ENCODE data around the gene HIVEP3. TPM values are rescaled to one million over a fixed set of nuclear protein-coding genes. Genes with fewer than 3 reads are reported as not detected.
A peak's percentile ranks its signal among the peaks of the same experiment; 100 is the strongest.

Gene HIVEP3
- total RNA-seq, 1 experiment from 2014 or later = 7.9 TPM

- no peak for DNase-seq (ENCODE audit: low spot score)
These were observed 70.3 kb downstream of the HIVEP3 start for GRCh38 chr1:41848216-41848952.

DNA sequence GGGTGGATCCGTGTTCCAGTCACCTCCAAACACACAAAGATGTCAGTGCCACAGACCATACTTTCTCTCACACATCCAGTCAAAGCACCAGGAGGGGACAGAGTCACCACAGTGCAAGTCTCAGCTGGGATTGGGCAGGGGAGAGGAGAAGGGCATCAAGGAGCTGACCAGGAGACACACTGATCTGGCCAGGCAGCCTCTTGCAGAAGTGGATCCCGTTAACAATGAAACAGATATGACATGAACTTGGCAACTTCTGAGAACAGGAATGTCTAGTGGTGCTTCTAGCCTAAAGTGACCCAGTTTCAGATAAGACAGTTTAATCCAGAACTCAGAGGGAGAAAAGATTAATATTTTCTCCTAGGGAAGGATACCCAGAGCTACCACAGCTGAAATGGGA lies 71.0 kb downstream of the HIVEP3 start:
- no peak for DNase-seq (ENCODE audit: low spot score)

DNA sequence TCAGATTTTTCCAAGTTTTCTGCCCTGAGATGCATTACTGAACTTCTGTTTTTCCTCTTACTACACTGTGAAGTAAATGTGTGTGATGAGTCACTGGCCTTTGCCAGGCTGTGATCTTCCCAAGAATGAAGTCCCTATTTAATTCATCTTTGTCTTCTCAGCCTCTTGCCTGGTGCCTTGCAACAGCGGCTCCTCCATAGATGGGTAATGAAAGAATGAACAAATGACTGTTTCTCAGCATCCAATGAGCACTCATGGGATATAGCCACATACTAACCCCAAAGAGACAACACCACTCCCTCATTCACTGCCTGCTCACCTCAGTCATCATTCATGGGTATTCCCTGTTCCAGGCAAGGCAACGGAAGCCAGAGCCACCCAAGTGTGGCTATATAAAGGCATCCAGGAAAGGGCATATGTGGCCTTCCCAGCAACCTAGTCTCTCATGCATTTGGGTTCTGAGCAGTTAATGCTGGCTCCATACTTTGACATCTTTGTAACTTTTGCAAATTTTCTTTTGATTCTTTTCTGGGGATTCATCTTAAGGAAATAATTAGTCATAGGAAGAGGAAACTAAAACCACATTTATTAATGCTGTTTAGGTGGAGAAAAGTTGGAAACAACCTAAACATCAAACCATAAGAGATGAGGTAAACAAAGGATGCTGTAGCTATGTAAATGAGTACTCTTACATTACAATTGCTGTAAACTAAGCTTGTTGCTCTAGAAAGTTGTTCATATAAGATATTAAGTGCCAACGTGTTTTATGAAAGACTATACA lies 71.9 kb downstream of the HIVEP3 start:
- peak; percentile 58 for DNase-seq (ENCODE audit: low spot score)

- DNase-seq (ENCODE audit: low spot score) = no peak
These were observed 73.9 kb downstream of the HIVEP3 start for GRCh38 chr1:41844781-41845272.

DNA sequence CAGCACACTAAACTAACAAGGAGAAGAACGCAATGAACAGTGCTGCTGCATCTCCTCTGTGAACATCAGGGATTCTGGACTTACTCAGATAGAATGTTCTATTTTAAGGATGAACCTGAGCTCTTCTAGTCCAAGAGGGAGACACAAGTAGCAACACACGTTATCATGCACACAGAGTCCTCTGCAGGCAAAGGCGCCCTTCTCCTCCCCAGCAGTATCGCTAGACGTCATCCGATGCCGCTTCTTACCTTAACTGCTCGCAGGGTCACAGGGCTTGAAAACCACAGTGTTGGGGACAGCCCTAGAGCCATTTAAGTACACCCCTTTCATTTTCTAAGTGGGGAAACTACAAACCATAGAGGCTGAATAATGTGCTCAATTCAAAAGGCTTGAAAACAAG lies 74.5 kb downstream of the HIVEP3 start:
- no peak for DNase-seq (ENCODE audit: low spot score)

- peak; percentile 54 for DNase-seq (ENCODE audit: low spot score)
These were observed 75.5 kb downstream of the HIVEP3 start for GRCh38 chr1:41842993-41843755.

GRCh38 chr1:41842326-41842725 lies 76.4 kb downstream of the HIVEP3 start:
- no peak for DNase-seq (ENCODE audit: low spot score)

- peak; percentile 68 for DNase-seq (ENCODE audit: low spot score)
These were observed 78.0 kb downstream of the HIVEP3 start for GRCh38 chr1:41840592-41841246.

DNA sequence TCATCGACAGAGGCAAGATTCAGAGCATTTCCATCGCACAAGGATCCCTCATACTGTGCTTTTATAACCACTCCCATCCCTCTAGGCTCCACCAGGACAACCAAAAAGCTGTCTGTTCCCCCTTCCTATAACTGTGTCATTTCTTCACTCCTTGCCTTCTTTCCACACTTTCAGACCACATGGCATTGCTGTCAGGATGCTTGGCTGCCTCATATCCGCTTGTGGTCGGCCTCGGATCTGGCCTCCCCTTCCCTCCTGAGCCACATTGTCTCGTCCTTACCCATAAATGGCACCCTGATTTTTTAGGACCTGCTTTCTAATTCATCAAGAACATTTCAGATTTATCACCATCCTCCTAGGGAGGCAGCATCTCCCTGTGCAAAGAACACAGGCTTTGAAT lies 80.5 kb downstream of the HIVEP3 start:
- no peak for DNase-seq (ENCODE audit: low spot score)

- DNase-seq (ENCODE audit: low spot score) = no peak
These were observed 81.0 kb downstream of the HIVEP3 start for GRCh38 chr1:41837691-41838090.

DNA sequence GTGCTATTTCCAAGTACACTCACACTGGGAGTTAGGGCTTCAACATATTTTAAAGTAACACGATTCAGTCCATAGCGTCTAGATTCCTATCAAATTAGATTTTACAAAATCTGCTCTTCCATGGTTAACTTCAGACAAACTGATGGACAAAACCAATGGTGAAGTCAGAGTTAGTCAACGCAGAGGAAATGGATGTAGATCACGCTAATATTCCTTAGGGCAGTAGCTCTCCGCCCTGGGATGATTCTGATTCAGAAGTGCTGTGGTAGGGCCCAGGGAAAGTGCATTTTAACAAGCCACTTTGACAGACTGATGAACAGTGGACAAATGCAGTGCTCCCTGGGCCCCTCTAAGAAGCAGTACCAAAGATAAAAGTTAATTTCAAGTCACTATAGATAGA lies 83.2 kb downstream of the HIVEP3 start:
- DNase-seq (ENCODE audit: low spot score) = no peak

DNA sequence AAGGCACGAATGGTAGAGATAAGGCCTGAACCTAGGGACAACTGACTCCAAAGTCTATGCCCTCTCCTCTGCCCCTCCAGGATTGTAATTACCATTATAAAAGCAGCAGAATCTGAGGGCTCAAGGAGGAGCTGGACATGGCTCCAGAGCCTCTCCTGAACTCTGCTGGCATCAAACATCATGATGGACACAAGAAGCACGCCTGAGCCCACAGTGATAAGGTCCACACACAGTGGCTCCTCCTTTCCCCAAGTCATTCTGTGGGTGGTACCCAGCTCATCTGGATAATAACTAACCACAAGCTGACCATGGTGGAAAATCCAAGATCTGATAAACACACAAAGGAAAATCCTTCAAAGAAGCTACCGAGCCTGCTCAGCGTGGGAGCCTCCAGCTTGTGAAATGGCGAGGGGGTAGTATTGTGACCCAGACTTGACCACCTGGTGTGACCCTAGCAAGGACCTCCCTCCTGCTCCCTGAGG lies 85.2 kb downstream of the HIVEP3 start:
- DNase-seq (ENCODE audit: low spot score) = no peak

- no peak for DNase-seq (ENCODE audit: low spot score)
These were observed 88.0 kb downstream of the HIVEP3 start for GRCh38 chr1:41830726-41831125.

DNA sequence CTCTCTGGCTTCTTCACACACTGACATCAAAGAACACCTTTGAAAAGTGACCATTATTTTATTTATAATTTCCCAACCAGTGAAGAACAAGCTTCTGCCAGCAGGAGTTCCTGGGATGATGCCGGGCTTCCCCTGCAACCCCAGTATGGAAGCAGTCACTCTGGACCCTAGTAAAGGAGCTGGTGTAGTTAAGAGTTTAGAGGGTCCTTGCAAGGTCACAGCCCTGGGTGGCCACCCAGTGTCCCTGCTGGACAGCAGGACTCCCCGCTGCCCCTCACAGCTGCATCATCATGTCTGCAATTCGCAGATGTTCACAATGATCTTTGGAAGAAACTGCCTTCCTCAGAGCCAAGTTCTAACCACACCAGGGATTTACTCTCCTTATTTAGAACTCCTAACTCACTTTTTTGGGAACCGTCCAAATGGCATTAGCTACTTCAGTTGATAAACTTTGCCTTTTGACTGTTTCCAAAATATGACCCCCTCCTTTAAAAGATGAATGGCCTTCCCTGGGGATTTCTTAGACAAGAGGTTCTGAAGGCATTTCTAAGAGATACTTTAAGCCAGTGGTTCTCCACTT lies 90.6 kb downstream of the HIVEP3 start:
- DNase-seq (ENCODE audit: low spot score) = peak; percentile 52

DNA sequence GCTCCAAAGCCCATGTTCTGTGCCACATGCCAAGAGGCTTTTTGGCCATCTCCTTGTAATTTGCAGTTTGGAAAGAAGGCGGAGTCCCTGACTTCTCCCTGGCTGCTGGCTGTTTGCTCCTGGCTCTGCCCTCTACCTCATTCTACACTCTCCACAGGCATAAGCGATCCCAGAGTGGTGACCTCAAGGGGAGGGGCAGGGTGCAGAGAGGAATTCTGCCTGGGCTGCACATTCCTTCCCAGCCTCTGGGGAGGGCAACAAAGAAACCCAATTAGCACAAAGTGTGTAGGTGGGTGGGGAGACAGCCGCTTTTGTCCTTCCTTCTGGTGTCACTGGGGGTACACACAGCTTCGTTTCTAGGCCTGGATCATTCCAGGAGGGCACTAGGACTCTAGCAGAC lies 95.3 kb downstream of the HIVEP3 start:
- peak; percentile 49 for DNase-seq (ENCODE audit: low spot score)

- no peak for DNase-seq (ENCODE audit: low spot score)
These were observed 95.9 kb downstream of the HIVEP3 start for GRCh38 chr1:41822866-41823265.

DNA sequence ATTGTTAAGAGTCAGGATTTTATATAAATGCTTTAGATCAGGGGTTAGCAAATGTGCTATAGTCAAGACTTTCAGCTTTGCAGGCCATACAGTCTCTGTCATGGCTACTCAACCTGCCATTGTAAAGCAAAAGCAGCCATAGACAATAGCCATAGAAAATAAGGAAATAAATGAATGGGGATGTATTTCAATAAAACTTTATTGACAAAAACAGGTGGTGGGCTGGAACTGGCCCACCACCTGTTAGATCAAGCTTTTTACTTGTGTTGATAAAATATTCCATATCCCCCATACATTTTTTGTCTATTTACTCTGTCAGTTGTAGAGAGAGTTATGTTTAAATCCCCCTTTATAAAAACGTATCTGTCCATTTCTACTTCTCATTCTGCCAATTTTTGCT lies 98.9 kb downstream of the HIVEP3 start:
- DNase-seq (ENCODE audit: low spot score) = no peak

- DNase-seq (ENCODE audit: low spot score) = no peak
These were observed 99.7 kb downstream of the HIVEP3 start for GRCh38 chr1:41819069-41819468.

GRCh38 chr1:41816061-41816460 lies 102.7 kb downstream of the HIVEP3 start:
- no peak for DNase-seq (ENCODE audit: low spot score)

DNA sequence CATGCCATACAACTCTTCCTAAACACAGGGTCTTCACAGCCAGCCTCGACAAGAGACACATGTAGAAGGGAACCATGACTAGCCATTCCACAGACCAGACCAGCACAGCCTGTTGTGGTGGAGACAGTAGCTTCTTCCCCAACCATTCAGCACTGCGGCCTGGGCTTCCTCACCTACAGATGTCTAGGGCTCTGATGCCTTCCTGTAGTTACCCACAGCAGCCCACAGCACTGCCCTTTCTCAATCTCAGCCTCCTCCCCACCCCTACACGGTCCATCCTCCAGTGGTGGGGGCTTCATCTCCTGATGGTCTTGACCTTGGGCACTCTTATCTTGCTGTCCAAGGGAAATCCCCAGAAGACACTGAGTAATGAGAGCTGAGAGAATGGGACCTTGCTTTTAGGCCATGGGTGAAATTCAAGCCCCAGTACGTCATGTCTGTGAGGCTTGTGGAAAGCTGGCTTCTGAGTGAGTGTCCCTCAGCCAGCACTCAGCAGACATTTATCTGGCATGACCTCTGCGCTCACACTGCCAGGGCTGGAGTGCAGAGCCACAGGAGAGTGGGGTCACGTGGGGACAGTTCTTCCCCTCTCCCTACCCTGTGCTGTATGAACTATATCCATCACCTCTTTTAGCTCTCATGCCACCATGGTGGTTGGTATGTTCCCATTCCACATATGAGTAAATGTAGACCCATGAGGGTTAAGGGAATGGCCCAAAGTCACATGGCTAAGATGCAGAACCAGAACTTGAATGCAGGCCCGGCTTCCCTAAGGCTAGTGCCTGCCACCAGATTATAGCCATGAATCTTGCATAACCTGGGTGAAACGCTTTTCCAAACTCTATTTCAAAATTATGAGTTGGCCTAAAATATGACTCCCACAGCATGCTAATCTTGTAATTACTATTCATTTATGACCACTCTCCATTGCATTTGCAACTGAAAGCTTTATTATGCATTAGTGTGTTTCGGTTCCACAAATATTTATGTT lies 104.7 kb downstream of the HIVEP3 start:
- no peak for DNase-seq (ENCODE audit: low spot score)

Measured in A172 (cell line).